GM19351 (cell line): Measurements from ENCODE around the gene MACROH2A1.

ENCODE experiments used
- ATAC-seq: cut with Tn5 transposase; IDR thresholded peaks from one replicate; pipeline ENCODE4 v1.9.1; 2021; ENCODE audit warnings: mild to moderate bottlenecking, moderate library complexity; ENCODE audit not compliant: unreplicated experiment

MACROH2A1 gene

GRCh38 chr5:135357685-135358084, 41.3 kb downstream of the MACROH2A1 start:
- no peak for ATAC-seq

DNA sequence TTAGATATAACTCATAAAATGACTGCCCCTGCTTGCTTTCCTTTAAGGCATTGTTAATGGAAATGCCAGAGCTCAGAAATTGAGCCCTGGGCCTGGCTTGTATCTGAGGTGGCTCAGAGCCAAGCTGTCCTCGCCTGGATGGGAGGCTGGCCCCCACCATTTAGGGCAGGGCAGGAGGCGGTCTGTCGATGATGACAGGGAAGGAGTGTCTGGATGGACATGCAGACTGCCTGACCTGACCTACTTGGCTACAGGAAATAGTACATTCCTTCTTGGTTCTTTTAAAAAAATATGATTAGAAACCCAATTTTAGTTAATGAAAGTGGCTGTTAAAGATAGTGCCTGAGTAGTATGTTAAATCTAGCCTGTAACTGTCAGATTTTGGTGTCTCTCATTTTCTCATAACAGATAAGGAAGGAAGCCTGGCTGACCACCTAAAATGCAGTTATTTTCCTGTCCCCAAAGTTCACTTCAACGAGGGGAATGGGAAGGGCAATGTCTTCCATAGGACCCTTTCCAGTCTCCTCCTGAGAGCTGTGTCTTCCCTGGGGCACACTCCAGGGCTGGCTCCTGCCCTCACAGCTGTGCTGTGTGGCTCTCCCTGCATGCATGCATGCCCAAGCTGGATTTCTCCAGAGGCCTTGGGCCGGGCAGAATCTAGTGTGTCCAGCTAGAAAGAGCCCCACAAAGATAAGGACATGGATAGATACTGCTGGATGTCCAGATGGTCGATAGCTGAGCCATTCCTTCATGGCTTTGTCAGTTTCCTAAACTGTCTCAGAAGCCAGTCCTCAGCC, 42.3 kb downstream of the MACROH2A1 start:
- ATAC-seq, result no peak

DNA sequence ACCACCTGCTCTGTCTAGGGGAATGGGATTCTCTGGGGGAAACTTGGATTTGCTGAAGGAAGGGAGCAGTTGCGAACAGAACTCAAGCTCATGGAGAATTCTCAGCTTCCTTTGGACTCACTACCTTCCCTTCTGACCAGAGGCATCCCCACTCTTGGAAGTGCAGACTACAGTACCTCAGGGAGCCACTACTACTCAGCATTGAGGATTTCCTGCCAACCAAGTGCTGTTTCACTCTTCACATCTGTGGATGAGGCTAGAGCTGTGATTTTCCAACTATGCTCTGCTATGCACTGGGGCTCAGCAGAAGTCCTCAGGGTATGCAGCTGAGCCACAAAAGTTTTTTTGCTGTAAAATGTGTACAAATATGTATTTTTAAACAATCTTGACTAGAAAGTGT, 43.9 kb downstream of the MACROH2A1 start:
- ATAC-seq, result no peak

DNA sequence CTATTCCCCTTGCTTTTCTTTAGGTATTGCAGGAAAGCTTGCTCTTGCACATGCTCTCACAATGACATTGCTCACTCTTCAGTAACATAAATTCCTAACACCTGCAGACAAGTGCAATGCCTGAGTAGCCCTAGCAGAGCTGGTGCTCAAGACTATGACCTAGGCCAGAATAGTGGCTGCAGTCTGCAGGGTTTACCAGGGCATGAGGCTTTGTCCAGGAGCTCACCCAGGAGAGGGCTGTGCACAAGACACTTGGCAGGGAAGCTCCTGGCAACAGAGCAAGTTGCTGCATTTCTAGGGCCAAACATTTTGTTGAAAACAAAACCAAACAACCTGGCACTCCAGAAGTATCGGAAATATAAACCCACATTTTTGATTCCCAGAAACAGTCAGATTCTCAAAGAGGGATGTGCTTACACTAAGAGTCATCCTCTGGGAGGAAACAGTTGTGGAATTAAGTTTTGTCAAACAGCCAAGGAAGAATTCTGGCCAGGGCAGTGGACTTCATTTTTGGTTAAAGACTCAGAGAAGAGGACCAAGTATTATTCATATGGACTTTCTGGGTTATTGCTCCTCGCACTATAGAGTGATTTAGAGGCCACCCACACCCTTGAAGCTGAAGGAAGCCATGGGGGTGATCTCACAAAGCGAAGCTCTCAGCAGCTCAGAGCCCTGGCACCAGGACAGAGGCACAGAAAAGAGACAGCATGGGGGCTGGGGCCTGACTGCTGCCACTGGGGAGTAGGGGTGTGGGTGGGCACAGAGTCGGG, 44.9 kb downstream of the MACROH2A1 start:
- no peak for ATAC-seq

DNA sequence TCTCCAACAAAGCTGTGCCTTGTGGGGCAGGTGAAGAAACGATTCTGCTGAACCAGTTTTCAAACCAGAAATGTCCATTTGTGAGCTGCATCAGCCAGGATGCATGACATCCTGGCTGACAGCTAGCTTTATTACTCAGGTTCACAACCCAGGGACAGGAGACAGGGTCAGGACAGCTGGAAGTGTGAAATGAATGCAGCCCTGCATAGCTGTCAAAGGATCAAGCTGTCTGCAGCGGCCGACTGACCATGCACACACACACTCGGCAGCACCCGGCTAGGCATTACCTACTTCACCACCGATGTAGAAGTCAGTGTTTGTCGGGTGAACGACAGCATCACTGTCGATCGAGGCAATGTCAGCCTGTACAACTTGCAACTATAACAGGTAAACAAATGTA, 48.5 kb downstream of the MACROH2A1 start:
- ATAC-seq, result no peak

GRCh38 chr5:135349886-135350285, 49.1 kb downstream of the MACROH2A1 start:
- ATAC-seq, result no peak

DNA sequence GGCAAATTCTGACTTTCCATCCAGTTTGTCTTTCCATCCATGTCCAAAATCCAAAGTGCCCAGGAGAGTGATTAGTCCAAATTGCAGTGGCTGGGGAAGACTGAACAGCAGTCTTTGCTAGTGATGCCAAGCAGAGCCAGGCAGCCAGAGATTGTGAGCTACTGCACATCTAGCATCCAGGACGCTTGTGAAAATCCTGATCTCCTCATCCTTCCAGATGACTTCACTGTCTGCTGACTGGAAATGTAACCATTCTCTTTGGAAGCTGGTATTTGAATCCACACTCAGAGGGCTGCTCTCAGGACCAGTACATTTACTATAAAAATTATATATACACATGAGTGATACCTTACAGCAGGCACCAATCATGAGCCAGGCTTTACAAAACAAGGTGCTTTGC, 49.6 kb downstream of the MACROH2A1 start:
- no peak for ATAC-seq

GRCh38 chr5:135348918-135349317, 50.1 kb downstream of the MACROH2A1 start:
- no peak for ATAC-seq

DNA sequence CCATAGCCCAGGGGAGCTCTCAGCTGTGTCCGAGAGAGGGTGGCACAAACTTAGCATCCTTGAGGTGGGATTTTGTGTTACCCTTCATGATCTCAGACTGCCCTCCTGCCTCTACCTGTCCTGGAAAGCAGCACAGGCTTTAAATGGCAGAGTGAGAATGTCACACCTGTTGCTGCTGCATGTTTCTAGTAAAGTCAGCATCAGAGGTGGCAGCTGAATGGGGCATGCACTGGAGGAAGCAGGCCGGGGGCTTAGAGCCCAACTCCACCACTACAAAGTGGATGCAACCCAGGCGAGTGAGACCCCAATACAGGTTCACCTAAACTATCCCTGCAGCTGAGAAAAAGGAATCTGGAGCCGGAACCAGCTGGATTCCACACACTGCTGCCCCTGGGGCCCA, 51.6 kb downstream of the MACROH2A1 start:
- ATAC-seq, result no peak

- no peak for ATAC-seq
Measured at GRCh38 chr5:135345956-135346731, 52.9 kb downstream of the MACROH2A1 start.

DNA sequence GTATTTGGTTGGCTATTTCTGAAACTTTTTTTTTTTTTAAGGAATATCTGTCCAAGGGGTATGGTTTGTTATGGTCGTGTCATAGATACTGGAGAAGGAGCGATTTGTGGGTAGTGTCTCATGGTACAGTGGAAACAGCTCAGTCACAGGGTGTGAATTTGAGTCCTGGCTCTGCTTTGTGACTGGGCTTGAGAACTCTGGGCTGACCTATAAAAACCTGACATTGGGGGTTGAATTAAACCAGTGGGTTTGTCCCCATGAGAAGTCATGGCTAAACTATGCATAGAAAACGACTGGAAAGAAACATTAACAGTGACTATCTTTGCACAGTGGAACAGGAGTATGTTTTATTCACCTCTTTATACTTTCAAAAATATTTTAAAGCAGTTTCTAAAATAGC, 54.7 kb downstream of the MACROH2A1 start:
- ATAC-seq, result no peak

GRCh38 chr5:135343413-135343812, 55.6 kb downstream of the MACROH2A1 start:
- ATAC-seq, result no peak

DNA sequence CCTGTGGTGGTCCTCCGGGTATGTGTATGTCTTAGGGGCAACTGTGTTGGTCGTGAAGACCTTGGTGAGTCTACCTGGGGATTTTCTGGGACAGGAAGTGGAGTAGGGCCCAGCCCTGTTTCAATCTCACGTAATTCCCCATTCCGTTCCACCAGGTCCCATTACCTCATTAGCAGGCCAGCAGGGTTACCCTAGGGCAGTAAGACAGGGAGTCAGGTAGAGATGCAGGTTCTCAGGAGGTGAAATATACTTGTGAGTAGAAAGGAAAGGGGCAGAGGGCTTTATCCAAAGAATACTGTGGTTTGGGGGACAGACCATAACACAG, 56.5 kb downstream of the MACROH2A1 start:
- no peak for ATAC-seq

- ATAC-seq, result no peak
Measured at GRCh38 chr5:135341696-135342550, 57.1 kb downstream of the MACROH2A1 start.

DNA sequence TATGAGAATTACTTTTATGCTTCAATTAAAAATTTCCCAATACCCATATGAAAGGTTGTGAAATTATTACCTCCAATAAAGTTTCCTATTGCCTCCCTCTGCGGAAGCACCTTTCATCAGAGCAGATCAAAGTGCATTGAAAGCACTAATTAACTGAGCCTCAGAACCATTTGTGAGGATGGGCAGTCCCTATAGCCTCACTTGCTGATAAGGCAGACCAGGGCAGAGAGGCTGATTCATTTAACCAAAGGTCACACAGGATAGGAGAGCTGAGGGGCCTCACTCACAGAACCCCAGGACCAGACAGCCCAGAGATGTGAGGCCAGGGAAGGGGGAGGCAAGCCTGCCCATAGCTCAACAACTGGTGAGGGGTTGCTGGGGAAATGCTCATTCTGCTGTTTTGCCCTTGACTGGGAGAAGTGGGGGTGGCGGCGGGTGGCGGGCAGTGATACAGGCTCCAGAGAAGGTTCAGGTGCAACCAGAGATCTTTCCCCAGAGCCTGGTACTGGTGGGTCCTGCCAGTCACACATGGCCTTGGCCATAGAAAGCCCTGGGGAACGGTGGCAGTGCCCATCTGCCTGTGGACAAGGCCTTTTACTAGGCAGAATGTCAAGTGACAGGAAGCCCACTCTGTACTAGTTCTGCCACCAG, 57.9 kb downstream of the MACROH2A1 start:
- no peak for ATAC-seq

- ATAC-seq, result no peak
Measured at GRCh38 chr5:135340568-135340967, 58.5 kb downstream of the MACROH2A1 start.

- no peak for ATAC-seq
Measured at GRCh38 chr5:135339623-135340022, 59.4 kb downstream of the MACROH2A1 start.

GRCh38 chr5:135339189-135339588, 59.8 kb downstream of the MACROH2A1 start:
- no peak for ATAC-seq

- no peak for ATAC-seq
Measured at GRCh38 chr5:135337064-135337463, 62.0 kb downstream of the MACROH2A1 start.
